ENCODE results near the gene TRMT13. TPM values are rescaled to one million over a fixed set of nuclear protein-coding genes. Genes with fewer than 3 reads are reported as not detected.

The TRMT13 gene
- total and polyA plus RNA-seq, 2 of the 13 experiments (the other 11 are each of a cell fraction or from before 2014, with no cell fraction given), result 10.0 to 12.4 TPM

DNA sequence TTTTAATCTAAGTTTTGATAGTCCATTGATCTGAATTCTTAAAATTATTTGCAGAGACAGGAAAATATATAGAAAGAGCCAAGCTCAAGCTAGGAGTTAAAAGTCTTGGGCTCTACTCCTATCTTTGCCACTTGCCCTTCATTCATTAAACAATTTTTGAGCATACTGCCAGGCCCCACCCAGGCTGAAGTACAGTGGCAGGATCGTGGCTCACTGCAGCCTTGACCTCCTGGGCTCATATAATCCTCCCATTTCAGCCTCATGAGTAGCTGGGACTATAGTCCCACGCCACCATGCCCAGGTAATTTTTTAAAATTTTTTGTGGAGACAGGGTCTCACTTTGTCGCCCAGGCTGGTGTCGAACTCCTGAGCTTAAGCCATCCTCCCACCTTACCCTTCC, 8.2 kb downstream of the TRMT13 start:
- Histone ChIP-seq H3K79me2 (ENCODE audit: insufficient read depth, low read length) (no peaks in the 10 kb centered on the region), H3K27ac (ENCODE audit: extremely low read length, insufficient read depth, low read length) (no peak overlapping the region), H3K4me3 (replicated peaks in 1 of 3; ENCODE audit: insufficient read depth in 1 of 3, low read depth in 2 of 3, low read length in 3 of 3) (no peak overlapping the region), H3K4me1 (ENCODE audit: insufficient read depth, low read length) (no peaks in the 10 kb centered on the region), H4K20me1 (ENCODE audit: insufficient read depth, low read length) (no peaks in the 10 kb centered on the region), H3K4me2 (ENCODE audit: low read depth, low read length) (no peak overlapping the region), H3K9ac (ENCODE audit: insufficient read depth, low read depth, low read length) (no peak overlapping the region), H3K36me3 (replicated peaks in 1 of 2; ENCODE audit: control insufficient read depth in 1 of 2, insufficient read depth in 2 of 2, low read length in 2 of 2) (peaks cover 20 to 74% of the 10 kb centered on the region in 2 experiments), H3K27me3 (ENCODE audit: control insufficient read depth in 1 of 2, insufficient read depth in 2 of 2, low read length in 2 of 2) (no peaks in the 10 kb centered on the region), H2AFZ (ENCODE audit: low read length) (no peak overlapping the region), H3K9me3 (ENCODE audit: low read length) (no peaks in the 10 kb centered on the region)
- ChIA-PET CTCF (ENCODE audit: low intra/inter-chr PET ratio, low total read pairs) (no interaction called here), POLR2A (no interaction called here)
- WGBS (ENCODE audit: low lambda C conversion rate), result 95% methylated on average over 4 of the region's 4 CpGs
- FAIRE-seq (no peak), DNase-seq (ENCODE audit: low spot score) (no peak), ATAC-seq (no peak)
- TF ChIP-seq KIAA2018 (CRISPR knock-in tag; IDR thresholded peaks at IDR 0.05; ENCODE audit: borderline replicate concordance), result no peak
- TF ChIP-seq ZNF567 (CRISPR knock-in tag; IDR thresholded peaks at IDR 0.05; ENCODE audit: borderline replicate concordance), result no peak
- TF ChIP-seq KLF13 (CRISPR knock-in tag; IDR thresholded peaks at IDR 0.05), result no peak
- no peak for TF ChIP-seq KLF15 (CRISPR knock-in tag; IDR thresholded peaks at IDR 0.05; ENCODE audit: borderline replicate concordance)
- in situ Hi-C loops (cut with HindIII; ENCODE audit: extremely low pct_ligation_motif_present, low pct_unique_long_range_greater_than_20kb) (no loop called here), intact Hi-C loops (cut with micrococcal nuclease; ENCODE audit: unreplicated experiment) (no loop called here)
- BruUV-seq (replicated peaks), result no TSS peak

Data from HepG2 (cell line).